Non-pigmented ciliary epithelial cell (primary cell): ENCODE data around the gene DPH7.
"Not testable (repeated sequence)": the region's sequence is repeated elsewhere in the genome, so short reads cannot be mapped to it uniquely, and the experiment has no call there.

Source experiments
- DNase-seq: peaks from one replicate; pipeline ENCODE4 v3.0.0-alpha.2; 2010; ENCODE audit warnings: low read depth

Gene DPH7

DNA sequence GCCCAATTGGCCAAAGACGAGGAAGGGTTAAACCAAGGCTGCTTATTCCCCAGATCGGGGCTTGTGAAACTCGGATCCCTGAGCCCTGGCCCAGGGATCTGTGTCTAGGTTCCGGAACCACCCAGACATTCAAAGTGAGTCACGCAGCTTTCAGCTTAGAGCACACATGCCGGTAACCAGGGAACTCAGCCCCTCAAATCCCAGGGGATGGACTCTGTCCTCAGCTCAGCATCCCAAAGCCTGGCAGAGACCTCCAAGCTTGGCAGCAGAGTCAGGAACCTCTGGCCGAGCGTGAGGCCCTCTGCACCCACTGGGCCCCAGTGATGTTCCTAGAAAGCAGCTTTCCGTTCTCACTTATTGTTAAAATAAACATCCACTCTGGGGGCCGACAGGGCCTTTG lies 33.6 kb downstream of the DPH7 start:
- DNase-seq: no peak

DNA sequence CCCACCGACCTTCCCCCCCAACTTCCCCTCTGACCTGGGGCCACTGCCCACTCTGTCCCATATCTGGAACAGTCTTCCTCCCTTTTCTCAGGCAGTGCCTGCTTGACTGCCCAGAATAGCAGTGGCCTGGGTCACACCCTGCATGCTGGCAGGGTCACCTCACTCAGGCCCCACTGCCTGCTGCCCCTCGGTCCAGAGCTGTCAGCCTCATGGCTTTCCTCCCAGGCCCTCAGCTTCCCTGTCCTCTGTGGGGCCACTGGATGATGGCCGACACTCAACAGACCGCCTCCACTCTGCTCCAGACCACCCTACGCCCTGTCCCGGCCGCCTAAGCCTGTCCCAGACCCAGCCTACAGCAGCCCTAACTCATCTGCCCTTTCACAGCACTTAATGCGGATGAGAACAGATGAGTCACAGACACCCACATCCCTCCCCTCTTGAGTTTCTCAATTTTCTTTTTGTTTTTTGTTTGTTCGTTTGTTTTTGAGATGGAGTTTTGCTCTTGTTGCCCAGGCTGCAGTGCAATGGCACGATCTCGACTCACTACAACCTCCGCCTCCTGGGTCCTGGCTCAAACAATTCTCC lies 34.5 kb downstream of the DPH7 start:
- no peak for DNase-seq

DNA sequence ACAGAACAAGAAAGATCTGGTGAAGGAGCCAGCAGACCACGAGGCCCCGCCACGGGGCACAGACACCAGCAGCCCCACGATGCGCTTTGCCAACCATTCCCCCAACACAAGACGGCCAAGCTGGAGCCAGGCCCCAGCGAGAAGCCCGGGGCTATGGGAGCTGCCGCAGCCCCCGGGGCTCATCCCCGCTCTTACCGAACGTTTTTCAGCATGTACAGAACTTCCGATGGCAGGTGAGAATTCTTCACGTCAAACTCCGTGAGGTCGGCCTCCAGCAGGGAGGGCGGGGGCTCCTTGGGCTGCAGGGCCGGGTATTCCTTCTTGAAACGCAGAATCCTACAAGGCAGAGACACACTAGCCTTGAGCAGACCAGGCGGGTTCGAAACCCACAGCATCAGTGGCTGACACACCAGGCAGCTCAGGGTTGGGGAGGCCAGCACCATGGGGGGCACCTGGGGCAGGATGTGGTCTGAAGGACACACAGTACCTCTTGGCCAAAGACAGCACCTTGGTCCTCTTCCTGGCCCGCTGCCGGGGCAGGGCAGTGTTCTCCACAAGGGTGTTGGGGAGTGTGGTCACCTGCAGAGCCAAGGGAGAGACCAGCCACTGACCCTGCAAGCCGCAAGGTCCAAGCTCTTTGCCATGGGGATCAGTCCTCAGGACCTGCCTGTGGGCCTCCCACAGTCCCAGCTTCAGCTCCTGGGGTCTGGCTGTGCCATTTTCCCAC lies 35.3 kb downstream of the DPH7 start:
- no peak for DNase-seq

DNA sequence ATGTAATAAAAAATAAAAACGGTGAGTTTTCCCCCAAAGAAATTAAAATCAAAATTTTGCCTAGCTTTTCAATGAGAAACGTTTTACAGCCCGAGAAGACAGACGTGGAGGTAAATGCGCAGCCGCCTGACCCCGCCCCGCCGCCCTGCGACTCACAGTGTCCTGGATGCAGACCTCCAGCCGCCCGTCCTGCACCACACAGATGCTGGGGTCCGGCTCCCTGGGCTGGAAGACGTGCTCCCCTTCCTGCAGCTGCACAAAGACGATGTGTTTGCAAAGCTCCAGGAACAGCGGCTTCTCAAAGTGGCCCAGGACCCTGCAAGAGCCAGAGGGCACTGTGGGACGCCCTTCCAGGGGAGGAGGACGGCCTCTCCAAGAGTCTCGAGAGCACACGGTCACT lies 36.2 kb downstream of the DPH7 start:
- no peak for DNase-seq

- no peak for DNase-seq
Measured at GRCh38 chr9:137540536-137540935, 38.2 kb downstream of the DPH7 start.

GRCh38 chr9:137538058-137538457 lies 40.7 kb downstream of the DPH7 start:
- no peak for DNase-seq

GRCh38 chr9:137536594-137537131 lies 42.1 kb downstream of the DPH7 start:
- not testable (repeated sequence) for DNase-seq

DNA sequence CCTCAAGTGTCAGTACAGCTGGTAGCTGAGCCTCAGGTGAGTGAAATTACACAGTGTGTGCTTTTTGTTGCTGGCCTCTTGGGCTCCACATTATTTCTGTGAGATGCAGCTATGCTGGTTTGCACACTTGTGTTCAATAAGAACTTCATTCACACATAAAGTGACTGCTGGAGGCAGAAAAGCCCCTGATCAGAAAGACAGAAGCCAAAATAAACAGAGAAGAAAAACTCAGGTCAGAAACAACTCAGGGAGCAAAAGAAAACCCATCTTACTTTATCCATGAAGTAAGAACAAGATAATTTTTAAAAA lies 43.7 kb downstream of the DPH7 start:
- DNase-seq: no peak

- no peak for DNase-seq
Measured at GRCh38 chr9:137534256-137535119, 44.2 kb downstream of the DPH7 start.

DNA sequence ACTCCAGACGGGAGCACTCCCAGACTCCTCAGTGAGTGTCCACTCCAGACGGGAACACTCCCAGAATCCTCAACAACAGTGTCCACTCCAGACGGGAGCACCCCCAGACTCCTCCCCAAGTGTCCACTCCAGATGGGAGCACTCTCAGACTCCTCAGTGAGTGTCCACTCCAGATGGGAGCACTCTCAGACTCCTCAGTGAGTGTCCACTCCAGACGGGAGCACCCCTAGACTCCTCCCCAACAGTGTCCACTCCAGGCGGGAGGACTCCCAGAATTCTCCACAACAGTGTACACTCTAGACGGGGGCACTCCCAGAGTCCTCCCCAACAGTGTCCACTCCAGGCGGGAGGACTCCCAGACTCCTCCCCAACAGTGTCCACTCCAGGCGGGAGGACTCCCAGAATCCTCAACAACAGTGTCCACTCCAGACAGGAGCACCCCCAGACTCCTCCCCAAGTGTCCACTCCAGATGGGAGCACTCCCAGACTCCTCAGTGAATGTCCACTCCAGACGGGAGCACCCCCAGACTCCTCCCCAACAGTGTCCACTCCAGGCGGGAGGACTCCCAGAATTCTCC lies 45.7 kb downstream of the DPH7 start:
- DNase-seq: not testable (repeated sequence)

- DNase-seq: no peak
Measured at GRCh38 chr9:137531099-137531765, 47.5 kb downstream of the DPH7 start.

- no peak for DNase-seq
Measured at GRCh38 chr9:137530331-137530730, 48.4 kb downstream of the DPH7 start.

GRCh38 chr9:137524981-137525317 lies 53.8 kb downstream of the DPH7 start:
- no peak for DNase-seq

GRCh38 chr9:137524161-137524980 lies 54.4 kb downstream of the DPH7 start:
- DNase-seq: no peak

DNA sequence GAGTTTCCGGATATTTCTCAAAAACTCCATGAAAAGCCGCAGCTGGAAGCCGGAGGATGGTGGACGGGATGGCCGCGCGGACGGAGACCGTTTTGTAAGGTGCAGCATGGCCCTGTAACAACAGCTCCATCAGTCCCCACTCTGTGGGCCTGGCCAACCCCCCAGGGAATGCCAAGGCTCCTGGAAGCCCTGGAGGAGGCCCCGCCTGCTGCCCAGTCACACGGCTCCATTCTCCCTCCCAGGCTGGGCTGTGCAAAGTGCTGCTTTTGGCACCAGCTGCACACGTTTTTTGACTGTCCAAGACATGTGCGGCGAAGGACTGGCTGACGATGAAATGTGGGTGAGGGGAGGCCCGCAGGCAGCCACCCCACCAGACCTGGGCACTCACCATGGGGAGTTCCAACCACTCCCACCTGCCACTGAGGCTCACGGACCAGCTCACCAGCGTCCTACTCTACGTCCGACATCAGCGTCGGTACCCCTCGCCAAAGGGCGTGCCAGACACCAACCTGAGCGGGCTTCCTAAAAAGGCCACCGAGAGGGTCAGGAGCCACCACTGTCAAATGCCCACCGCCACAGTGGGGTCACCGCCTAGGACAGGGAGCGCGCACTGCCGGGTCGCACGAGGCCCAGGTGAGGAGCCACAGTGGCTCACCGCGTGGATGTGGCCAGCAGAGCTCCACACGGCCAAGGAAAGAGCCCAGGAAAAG lies 55.8 kb downstream of the DPH7 start:
- DNase-seq: no peak

DNA sequence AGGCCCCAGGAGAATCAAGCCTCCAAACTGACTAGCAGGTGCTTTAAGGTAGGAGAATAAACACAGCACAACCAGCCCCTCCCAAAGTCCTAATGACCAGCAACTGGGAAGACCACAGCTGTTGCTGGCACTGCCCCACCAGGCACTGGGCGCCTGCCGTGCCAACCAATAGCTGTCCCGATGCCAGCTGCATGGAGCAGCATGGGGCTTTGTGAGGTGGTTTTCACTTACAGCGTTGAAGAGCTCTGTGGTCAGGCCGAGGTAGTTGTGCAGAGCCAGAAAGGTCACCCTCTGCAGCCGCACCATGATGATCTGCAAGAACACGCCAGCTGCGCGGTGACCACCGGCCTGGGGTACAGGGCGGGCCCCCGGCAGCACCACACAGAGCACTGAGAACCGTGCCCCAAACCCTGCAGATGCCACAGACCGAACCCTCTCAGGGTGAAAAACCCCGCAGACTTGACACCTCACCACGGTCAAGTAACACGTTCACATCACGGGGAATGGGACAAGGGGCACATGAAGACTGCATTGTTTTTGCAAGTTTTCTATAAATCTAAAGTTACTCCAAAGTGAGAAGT lies 57.2 kb downstream of the DPH7 start:
- no peak for DNase-seq

- no peak for DNase-seq
Measured at GRCh38 chr9:137520614-137521404, 57.9 kb downstream of the DPH7 start.

DNA sequence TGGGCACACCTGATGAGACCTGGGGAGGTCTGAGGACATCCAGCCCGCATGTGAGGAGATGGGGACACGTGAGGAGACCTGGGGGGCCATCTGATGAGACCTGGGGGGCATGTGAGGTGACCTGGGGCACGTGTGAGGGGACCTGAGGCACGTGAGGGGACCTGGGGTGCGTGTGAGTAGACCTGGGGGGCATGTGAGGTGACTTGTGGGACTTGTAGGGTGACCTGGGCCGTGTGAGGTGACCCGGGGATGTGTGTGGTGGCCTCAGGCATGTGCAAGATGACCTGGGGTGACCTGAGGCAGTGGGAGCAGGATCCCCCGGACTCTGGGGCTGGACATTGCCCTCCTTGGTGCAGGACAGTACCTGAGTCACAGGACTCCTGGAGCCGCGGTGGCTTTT lies 59.2 kb downstream of the DPH7 start:
- no peak for DNase-seq

GRCh38 chr9:137518661-137519459 lies 59.9 kb downstream of the DPH7 start:
- not testable (repeated sequence) for DNase-seq
